Mesenchymal stem cell (in vitro differentiated cells and primary cell): ENCODE data around the gene MEF2A.

ENCODE experiments used
- DNase-seq: peaks from one replicate; pipeline ENCODE4 v3.0.0-alpha.2; 2013
- H2AFZ ChIP-seq: one replicate; pipeline ENCODE4 v1.6.1; 2013; ENCODE audit warnings: low read depth, mild to moderate bottlenecking, control low read depth, inconsistent platforms, low read length, moderate library complexity
- H2AK5ac ChIP-seq: 2 replicates; pipeline ENCODE4 v1.6.1; 2013; ENCODE audit warnings: low read length, moderate library complexity, mild to moderate bottlenecking, inconsistent platforms; ENCODE audit not compliant: severe bottlenecking
- H2BK120ac ChIP-seq: one replicate; pipeline ENCODE4 v1.6.1; 2013; ENCODE audit warnings: low read depth, mild to moderate bottlenecking, inconsistent platforms, low read length, moderate library complexity
- H2BK12ac ChIP-seq, 2 experiments: one replicate each; pipeline ENCODE4 v1.6.1; 2013; ENCODE audit warnings: inconsistent platforms in 2 of 2, low read length in 2 of 2, mild to moderate bottlenecking in 2 of 2, moderate library complexity in 2 of 2, control low read depth in 1 of 2
- H2BK15ac ChIP-seq: one replicate; pipeline ENCODE4 v1.6.1; 2013; ENCODE audit warnings: mild to moderate bottlenecking, low read depth, inconsistent platforms; ENCODE audit not compliant: poor library complexity, severe bottlenecking
- H2BK5ac ChIP-seq: 2 replicates; pipeline ENCODE4 v1.6.1; 2013; ENCODE audit warnings: low read depth, mild to moderate bottlenecking, low read length, control low read depth, inconsistent platforms; ENCODE audit not compliant: poor library complexity, severe bottlenecking
- H3K14ac ChIP-seq, 2 experiments: one replicate each; pipeline ENCODE4 v1.6.1; 2013; ENCODE audit warnings: inconsistent platforms in 2 of 2, low read length in 2 of 2, control low read depth in 1 of 2, mild to moderate bottlenecking in 1 of 2, moderate library complexity in 1 of 2
- H3K18ac ChIP-seq, 2 experiments: one replicate each; pipeline ENCODE4 v1.6.1; 2013; ENCODE audit warnings: inconsistent platforms in 2 of 2, low read length in 2 of 2, control low read depth in 1 of 2, low read depth in 1 of 2, mild to moderate bottlenecking in 1 of 2
- H3K23ac ChIP-seq, 2 experiments: one replicate each; pipeline ENCODE4 v1.6.1; 2013; ENCODE audit warnings: inconsistent platforms in 2 of 2, low read length in 2 of 2, mild to moderate bottlenecking in 2 of 2, moderate library complexity in 2 of 2, control low read depth in 1 of 2
- H3K27ac ChIP-seq: 2 replicates; pipeline ENCODE4 v1.5.1; 2013; ENCODE audit warnings: mild to moderate bottlenecking, moderate library complexity, low read length, control low read depth, inconsistent platforms; ENCODE audit not compliant: poor library complexity, severe bottlenecking
- H3K27me3 ChIP-seq, 2 experiments: 2 replicates each; pipeline versions ENCODE4 v1.6.1 to v1.7.0; 2013; ENCODE audit warnings: low read length in 2 of 2, mild to moderate bottlenecking in 2 of 2, moderate library complexity in 2 of 2, control low read depth in 1 of 2, inconsistent platforms in 1 of 2; ENCODE audit not compliant: control insufficient read depth in 1 of 2, insufficient read depth in 1 of 2
- H3K36me3 ChIP-seq, 2 experiments: 2 replicates each; pipeline versions ENCODE4 v1.6.1 to v1.7.0; 2013; ENCODE audit warnings: low read length in 2 of 2, control low read depth in 1 of 2, inconsistent platforms in 1 of 2, low read depth in 1 of 2, mild to moderate bottlenecking in 1 of 2; ENCODE audit not compliant: insufficient read depth in 2 of 2, control insufficient read depth in 1 of 2
- H3K4ac ChIP-seq, 2 experiments: one replicate each; pipeline ENCODE4 v1.6.1; 2013; ENCODE audit warnings: inconsistent platforms in 2 of 2, low read length in 2 of 2, mild to moderate bottlenecking in 2 of 2, moderate library complexity in 2 of 2, control low read depth in 1 of 2, low read depth in 1 of 2
- H3K4me1 ChIP-seq: 2 replicates; pipeline ENCODE4 v1.6.1; 2013; ENCODE audit warnings: low read depth, low read length, control low read depth; ENCODE audit not compliant: control insufficient read depth, insufficient read depth
- H3K4me2 ChIP-seq: 2 replicates; pipeline ENCODE4 v1.6.1; 2013; ENCODE audit warnings: low read length, mild to moderate bottlenecking, inconsistent platforms; ENCODE audit not compliant: poor library complexity, severe bottlenecking
- H3K4me3 ChIP-seq, 2 experiments: 2 replicates each; pipeline versions ENCODE4 v1.5.1 to v1.7.0; 2013; ENCODE audit warnings: low read length in 2 of 2, mild to moderate bottlenecking in 2 of 2, control low read depth in 1 of 2, low read depth in 1 of 2; ENCODE audit not compliant: insufficient read depth in 1 of 2
- H3K79me1 ChIP-seq: replicated peaks from 2 replicates; pipeline ENCODE4 v1.6.1; 2013; ENCODE audit warnings: mild to moderate bottlenecking, control low read depth, low read length, inconsistent platforms; ENCODE audit not compliant: poor library complexity, severe bottlenecking
- H3K9ac ChIP-seq: 2 replicates; pipeline ENCODE4 v1.7.0; 2013; ENCODE audit warnings: mild to moderate bottlenecking, low read length, moderate library complexity
- H3K9me3 ChIP-seq: 2 replicates; pipeline ENCODE4 v1.7.0; 2013; ENCODE audit warnings: mild to moderate bottlenecking, low read length; ENCODE audit not compliant: control insufficient read depth
- H4K8ac ChIP-seq: one replicate; pipeline ENCODE4 v1.6.1; 2013; ENCODE audit warnings: inconsistent platforms, mild to moderate bottlenecking, low read length, moderate library complexity
- H4K91ac ChIP-seq: one replicate; pipeline ENCODE4 v1.6.1; 2013; ENCODE audit warnings: mild to moderate bottlenecking, low read length, inconsistent platforms
- WGBS: methylation state at CpG from one replicate; pipeline ENCODE4 v1.1.7; 2013; ENCODE audit warnings: mixed read lengths; 5-methylcytosine and 5-hydroxymethylcytosine counted together

Gene MEF2A

GRCh38 chr15:99526176-99526575 is 39.6 kb upstream of the MEF2A start:
- H3K23ac ChIP-seq = no peak overlapping the region
- no peak overlapping the region for H2AFZ ChIP-seq
- no peak overlapping the region for H2BK15ac ChIP-seq
- no peak overlapping the region for H2BK5ac ChIP-seq
- no peaks in the 10 kb centered on the region for H3K27me3 ChIP-seq
- H3K4ac ChIP-seq = no peak overlapping the region
- H2BK120ac ChIP-seq = no peak overlapping the region
- no peaks in the 10 kb centered on the region for H3K4me1 ChIP-seq
- H3K4me3 ChIP-seq = no peak overlapping the region
- no peak overlapping the region for H3K27ac ChIP-seq
- H3K9ac ChIP-seq = no peak overlapping the region
- no peak overlapping the region for H2BK12ac ChIP-seq
- no peaks in the 10 kb centered on the region for H3K36me3 ChIP-seq
- DNase-seq = no peak
- no peak overlapping the region for H4K91ac ChIP-seq
- no peak overlapping the region for H2AK5ac ChIP-seq
- H3K18ac ChIP-seq = no peak overlapping the region
- no peak overlapping the region for H3K4me2 ChIP-seq
- no peak overlapping the region for H3K14ac ChIP-seq
- H3K79me1 ChIP-seq = no peaks in the 10 kb centered on the region
- H4K8ac ChIP-seq = no peak overlapping the region
- 67% methylated on average over 3 of the region's 4 CpGs for WGBS
- peaks cover 15% of the 10 kb centered on the region for H3K9me3 ChIP-seq

DNA sequence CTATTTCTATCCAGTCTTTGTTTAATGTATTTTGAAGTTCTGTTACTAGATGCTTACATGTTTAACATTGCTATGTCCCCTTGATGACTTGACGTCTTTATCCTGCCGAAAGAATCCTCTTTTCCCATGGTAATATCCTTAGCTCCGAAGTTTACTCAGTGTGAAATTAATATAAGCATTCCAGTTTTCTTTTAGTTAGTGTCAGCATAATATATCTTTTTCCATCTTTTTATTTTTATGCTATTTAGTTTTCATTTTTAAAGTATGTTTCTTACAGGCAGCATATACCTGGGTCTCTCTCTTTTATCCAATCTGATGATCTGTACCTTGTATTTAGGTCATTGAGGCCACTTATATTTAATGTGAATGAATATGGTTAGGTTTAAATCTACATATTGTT is 39.1 kb upstream of the MEF2A start:
- Histone ChIP-seq H4K8ac (no peak overlapping the region), H2BK15ac (no peak overlapping the region), H3K9ac (no peak overlapping the region), H3K9me3 (peaks cover 15% of the 10 kb centered on the region), H3K79me1 (no peaks in the 10 kb centered on the region), H3K27ac (no peak overlapping the region), H3K4me2 (no peak overlapping the region), H3K18ac (no peak overlapping the region), H3K27me3 (no peaks in the 10 kb centered on the region), H3K4me1 (no peaks in the 10 kb centered on the region), H3K23ac (no peak overlapping the region), H4K91ac (no peak overlapping the region), H3K36me3 (no peaks in the 10 kb centered on the region), H2BK5ac (no peak overlapping the region), H2AK5ac (no peak overlapping the region), H3K4ac (no peak overlapping the region), H3K4me3 (no peak overlapping the region), H2AFZ (no peak overlapping the region), H2BK12ac (no peak overlapping the region), H2BK120ac (no peak overlapping the region), H3K14ac (no peak overlapping the region)
- no CpG with 5 or more reads among the region's 3 CpGs for WGBS
- DNase-seq = no peak

DNA sequence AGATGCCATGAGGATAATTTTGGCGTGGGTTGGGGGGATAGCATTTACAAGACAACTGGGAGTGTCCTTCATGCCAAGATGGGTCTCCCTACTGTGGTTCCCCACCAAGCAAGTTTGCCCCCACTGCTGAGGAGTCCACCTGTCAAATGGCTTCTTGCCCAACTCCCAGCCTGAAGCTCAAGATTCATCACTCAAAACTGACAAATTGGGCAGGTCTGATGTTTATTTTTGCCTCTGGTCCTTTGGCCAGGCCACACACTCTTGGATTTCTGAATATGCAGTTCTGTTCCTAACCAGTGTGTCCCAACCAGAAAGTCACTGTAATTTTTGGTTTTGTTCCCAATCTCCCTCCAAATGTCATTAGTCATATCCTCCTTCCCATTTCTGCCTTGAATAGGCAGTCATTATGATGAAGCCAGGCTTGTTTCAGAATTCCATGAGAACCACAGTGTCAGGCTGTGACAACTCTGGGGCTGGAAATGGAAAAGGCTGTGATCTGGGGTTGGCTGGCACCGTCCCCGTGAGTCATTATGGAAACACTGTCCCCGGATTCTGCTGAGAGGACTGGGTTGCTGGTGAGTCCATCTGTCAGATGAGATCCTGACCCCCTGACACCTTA is 29.3 kb upstream of the MEF2A start:
- Histone ChIP-seq H3K79me1 (no peaks in the 10 kb centered on the region), H3K4me2 (no peak overlapping the region), H3K36me3 (no peaks in the 10 kb centered on the region), H3K9ac (peak overlapping the region; percentile 21), H4K91ac (no peak overlapping the region), H3K18ac (no peak overlapping the region), H2BK15ac (no peak overlapping the region), H3K14ac (no peak overlapping the region), H3K27ac (no peak overlapping the region), H3K4me3 (no peak overlapping the region), H3K4me1 (peaks cover 2% of the 10 kb centered on the region), H3K9me3 (no peaks in the 10 kb centered on the region), H2AK5ac (no peak overlapping the region), H2BK12ac (peak overlapping the region in 1 of 2 experiments; percentile 8), H2BK5ac (no peak overlapping the region), H3K4ac (no peak overlapping the region), H4K8ac (no peak overlapping the region), H3K23ac (no peak overlapping the region), H2BK120ac (no peak overlapping the region), H3K27me3 (no peaks in the 10 kb centered on the region), H2AFZ (no peak overlapping the region)
- WGBS = 43% methylated on average over 3 of the region's 4 CpGs
- DNase-seq = peak; percentile 87

- Histone ChIP-seq H4K8ac (no peak overlapping the region), H2BK120ac (no peak overlapping the region), H4K91ac (no peak overlapping the region), H2AFZ (no peak overlapping the region), H3K4me3 (no peak overlapping the region), H3K36me3 (no peaks in the 10 kb centered on the region), H3K14ac (no peak overlapping the region), H2BK5ac (no peak overlapping the region), H2BK15ac (no peak overlapping the region), H2BK12ac (no peak overlapping the region), H3K27ac (no peak overlapping the region), H3K9me3 (no peaks in the 10 kb centered on the region), H3K4me1 (peaks cover 2% of the 10 kb centered on the region), H3K4ac (no peak overlapping the region), H3K9ac (peak overlapping the region; percentile 21), H3K23ac (no peak overlapping the region), H3K18ac (no peak overlapping the region), H3K79me1 (no peaks in the 10 kb centered on the region), H2AK5ac (peak overlapping the region; percentile 17), H3K4me2 (no peak overlapping the region), H3K27me3 (no peaks in the 10 kb centered on the region)
- 46% methylated on average over 4 of the region's 4 CpGs for WGBS
- peak; percentile 78 for DNase-seq
These were observed 28.4 kb upstream of the MEF2A start for GRCh38 chr15:99537344-99537743.
